ENCODE measurements around the gene PCP4L1.
"Not testable (repeated sequence)": the region's sequence is repeated elsewhere in the genome, so short reads cannot be mapped to it uniquely, and the experiment has no call there.

Gene PCP4L1

DNA sequence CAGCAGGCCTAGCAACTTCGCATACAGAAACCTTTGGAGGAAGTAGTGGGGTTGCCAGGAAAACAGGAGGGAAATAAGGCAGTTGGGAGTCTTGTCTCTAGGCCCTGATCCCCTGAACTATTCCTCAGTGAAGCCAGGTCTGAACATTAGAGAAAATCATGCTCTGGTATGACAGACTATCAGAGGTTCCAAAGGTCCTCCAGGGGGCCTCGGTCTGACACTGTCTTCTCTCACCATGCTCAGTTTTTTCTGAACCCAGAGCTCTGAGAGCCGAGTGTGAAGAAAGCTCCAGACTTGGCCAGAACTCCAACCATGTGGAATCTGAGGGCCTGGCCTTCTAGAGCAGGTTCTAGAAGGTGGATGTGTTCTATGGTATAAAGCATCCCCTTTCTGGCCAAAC lies 28.6 kb upstream of the PCP4L1 start:
- DNase-seq = peak in 1 of 5 experiments; percentile 10

GRCh38 chr1:161230762-161231161 lies 27.8 kb upstream of the PCP4L1 start:
- DNase-seq = no peak

GRCh38 chr1:161233102-161233501 lies 25.4 kb upstream of the PCP4L1 start:
- DNase-seq = no peak

DNA sequence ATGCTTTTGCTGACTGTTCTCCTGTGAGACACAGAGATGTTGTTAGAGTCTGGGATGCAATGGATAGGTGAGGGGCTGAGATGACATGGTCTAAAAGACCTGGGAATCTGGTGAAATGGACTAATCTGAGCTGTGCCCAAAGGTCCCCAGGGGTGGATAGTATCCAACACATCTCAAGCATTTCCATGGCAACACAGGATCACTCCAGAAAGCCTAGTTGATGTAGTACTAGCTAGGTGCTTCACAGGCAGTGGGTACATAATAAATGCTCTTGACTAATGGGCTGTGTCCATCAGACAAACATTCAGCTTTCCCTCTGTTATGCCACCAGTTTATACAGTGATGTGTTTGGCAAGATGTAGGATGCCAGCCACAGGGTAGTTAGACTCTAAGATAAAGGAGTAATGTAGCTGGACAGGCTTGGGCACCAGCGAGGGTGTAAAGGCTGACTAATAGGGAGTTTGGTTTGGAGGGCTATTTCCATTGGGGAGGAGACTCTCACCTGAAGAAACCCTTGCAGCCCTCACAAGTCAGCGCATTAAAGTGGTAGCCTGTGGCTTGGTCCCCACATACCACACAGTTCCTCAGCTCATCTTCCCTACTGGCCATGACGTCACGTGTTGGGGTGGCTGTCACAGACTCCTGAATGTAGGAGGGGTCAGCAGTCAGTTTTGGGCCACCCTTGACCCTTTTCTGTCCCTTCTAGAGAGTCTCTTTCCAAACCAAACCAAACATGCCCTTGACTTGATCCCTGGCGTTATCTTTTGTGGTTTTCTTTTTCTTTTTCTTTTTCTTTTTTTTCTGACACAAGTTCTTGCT lies 22.4 kb upstream of the PCP4L1 start:
- DNase-seq = no peak

DNA sequence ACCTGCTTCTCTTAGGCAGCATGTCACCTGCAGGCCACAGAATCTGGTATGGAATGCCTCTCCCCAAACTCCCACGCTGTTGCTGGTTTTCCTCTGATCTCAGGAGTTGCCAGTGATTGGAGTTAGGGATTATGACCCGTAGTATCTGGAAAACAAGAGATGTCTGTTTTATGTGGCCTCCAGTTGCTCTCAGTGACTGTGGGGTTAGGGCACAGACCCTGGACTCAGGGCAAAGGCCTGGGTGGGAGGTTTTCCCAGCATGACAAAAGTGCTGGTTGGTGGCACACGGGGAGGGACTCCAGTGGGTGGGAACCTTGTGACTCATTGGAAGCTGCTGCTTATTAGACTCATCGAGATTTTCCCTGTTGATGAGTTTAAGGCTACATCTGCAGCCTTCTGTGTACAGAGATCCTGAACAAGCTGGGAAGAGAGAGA lies 20.5 kb upstream of the PCP4L1 start, which contains the start of gene NR1I3:
NR1I3 (minus strand) TSS at position 165 of the 435 bp plus-strand sequence. CDS start 1,638 bp downstream, outside the sequence.
- no peak for DNase-seq

GRCh38 chr1:161241682-161242081 lies 16.9 kb upstream of the PCP4L1 start:
- no peak for DNase-seq

DNA sequence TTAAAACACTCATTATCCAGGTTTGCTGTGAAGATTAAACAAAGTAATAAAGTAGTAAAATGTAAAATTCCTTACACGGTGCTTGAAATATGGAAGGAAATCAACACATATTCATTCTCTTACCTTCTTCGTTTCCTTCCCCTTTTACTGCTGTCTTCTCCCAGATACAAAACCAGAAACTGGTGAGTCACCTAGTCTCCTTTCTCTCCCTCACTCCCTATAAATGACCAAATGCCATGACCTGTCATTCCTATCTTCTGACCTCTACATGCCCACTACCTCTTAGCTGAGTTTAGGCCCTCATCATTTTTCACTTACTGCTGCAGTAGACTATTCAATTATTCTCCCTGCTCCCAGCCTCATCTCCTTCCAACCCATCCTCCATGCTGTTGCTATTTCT lies 16.2 kb upstream of the PCP4L1 start:
- no peak for DNase-seq

DNA sequence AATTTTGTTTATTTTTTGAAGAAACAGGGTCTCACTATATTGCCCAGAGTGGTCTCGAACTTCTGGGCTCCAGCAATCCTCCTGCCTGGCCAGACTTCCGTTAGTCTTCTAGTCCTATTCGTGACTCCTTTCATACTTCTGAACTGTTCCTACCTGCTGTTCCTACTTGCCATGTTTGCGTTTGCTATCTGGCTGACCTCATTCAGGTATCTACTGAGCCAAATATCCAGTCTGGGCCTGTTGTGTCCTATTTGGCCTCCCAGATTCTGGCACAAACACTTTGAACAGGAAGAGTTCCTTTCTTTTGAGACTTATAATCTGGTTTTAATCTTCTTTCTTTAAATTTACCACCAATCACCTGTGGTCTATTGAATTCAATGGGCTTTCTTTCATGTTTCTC lies 13.7 kb upstream of the PCP4L1 start:
- no peak for DNase-seq

GRCh38 chr1:161250100-161250499 lies 8.4 kb upstream of the PCP4L1 start:
- DNase-seq = not testable (repeated sequence)

- DNase-seq = no peak
Measured at GRCh38 chr1:161250829-161251228, 7.7 kb upstream of the PCP4L1 start.

- DNase-seq = no peak
Measured at GRCh38 chr1:161251579-161251978, 7.0 kb upstream of the PCP4L1 start.

DNA sequence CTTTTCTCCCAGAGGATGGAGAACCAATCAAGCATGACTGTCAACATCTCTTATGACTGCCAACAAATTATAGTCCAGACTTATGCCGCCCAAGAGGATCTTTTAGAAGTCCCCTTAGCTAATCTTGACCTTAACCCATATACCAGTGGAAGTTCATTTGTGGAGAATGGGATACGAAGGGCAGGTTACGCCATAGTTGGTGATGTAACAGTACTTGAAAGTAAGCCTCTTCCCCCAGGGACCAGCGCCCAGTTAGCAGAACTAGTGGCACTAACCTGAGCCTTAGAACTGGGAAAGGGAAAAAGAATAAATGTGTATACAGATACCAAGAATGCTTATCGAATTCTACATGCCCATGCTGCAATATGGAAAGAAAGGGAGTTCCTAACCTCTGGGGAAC lies 3.2 kb upstream of the PCP4L1 start:
- DNase-seq = not testable (repeated sequence)

DNA sequence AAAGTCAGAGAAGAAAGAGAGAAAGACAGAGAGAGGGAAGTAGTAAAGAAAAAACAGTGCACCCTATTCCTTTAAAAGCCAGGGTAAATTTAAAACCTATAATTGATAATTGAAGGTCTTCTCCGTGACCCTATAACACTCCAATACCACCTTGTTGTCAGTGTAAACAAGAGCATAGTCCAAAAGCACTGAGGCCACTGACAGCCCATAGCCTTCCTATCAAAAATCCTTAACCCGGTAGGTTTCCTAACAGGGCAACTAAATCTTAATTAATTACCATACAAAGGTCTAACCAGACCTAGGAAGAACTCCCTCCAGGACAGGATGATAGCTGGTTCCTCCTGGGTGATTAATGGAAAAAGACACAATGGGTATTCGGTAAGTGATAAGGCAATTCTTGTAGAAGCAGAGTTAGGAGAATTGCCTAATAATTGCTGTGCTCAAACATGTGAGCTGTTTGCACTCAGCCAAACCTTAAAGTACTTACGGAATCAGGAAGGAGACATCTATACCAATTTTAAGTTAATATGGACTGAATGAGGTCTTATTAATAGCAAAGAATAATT lies 2.5 kb upstream of the PCP4L1 start:
- not testable (repeated sequence) for DNase-seq

DNA sequence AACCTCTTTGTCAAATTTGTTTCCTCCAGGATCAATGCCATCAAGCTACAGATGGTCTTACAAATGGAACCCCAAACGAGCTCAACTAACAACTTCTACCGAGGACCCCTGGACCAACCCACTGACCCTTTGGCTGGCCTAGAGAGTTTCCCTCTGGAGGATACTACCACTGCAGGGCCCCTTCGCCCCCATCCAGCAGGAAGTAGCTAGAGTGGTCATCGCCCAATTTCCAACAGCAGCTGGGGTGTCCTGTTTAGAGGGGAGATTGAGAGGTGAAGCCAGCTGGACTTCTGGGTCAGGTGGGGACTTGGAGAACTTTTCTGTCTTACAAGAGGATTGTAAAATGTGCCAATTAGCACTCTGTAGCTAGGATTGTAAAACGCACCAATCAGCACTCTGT lies 1.4 kb upstream of the PCP4L1 start:
- DNase-seq = not testable (repeated sequence)

- DNase-seq = no peak
Measured at GRCh38 chr1:161259345-161259702, 779 bp downstream of the PCP4L1 start.

- DNase-seq = no peak
Measured at GRCh38 chr1:161259765-161260164, 1.2 kb downstream of the PCP4L1 start.

DNA sequence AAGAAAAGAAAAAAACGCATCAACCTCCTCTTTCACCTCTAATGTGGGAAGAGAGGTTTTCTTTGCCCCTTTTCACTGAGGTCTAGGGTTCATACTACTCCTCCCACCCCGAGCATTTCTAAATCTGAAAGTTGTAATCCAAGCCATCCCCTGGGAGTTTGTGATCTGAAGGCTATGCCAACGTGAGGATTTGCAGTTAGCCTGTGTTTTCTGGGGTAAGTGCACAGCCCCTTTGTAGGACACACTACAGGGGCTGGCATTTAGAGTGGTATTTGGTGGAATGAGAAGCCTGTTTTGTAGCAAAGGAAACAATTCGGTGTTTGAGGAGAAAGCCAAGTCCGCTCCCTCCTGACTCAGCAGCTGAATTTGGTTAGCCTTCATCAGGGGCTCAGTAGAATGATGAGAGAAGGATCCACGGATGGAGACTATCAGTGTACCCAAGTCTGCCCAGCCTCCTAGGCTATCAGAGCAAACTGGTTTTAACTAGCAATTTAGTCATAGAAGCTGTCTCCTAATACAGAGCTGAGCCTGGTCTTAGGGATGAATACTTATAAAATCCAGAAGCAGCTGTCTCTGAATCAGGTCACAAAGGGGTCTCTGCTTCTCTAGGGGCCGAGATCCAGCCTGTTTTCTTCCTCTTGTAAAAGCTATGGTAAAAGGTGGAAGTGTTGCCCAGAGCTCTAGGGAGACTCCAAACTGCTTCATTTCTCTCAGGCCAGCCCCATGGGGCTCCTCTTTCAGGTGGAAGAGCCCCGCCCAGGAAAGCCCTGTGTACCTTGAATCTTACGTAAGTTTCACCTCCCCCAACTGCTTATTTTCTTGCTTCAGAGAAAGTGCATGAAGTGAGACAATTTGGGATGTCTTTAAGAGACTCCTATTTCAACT lies 2.1 kb downstream of the PCP4L1 start:
- DNase-seq = no peak

DNA sequence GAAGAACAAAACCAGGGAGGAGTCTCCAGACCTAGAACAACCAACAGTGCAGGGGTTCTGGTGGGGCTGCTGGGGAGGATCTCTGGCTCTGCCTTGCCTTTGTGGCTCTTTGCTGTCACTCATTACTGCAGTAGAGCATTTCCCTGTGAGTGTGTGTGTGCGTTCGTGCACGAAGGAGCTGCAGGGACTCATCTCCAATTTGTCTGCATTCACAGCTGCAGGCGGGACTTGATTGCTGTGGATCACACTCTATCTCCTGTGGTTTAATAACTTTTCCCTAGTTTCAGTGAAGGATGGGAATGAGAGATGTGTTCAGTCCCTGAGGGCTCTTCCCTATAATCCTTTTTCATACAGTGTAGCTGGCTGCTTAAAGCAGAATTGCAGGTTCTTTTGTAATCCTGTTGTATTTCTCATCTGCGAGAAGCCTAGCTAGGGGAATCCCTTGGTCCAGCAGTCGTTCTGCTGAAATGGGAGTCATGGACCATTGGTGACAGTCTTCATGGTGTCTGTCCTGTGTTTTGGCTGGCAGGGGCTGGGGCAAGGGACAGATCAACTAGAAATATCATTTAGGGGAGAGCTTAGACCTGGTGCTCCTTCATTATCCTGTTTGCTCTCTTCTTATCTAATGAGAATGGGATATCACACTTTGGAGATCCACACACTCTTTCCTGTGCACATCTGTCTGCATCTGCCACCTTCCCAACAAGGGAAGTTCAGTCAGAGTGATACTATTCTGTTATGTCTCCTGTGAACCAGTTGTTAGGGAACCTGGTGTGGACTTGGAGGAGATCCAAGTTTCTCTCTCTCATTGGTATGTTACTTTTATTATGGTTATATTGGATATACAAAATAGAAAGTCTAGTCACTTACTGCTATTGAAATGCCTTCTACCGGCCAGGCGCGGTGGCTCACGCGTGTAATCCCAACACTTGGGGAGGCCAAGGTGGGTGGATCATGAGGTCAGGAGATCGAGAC lies 3.0 kb downstream of the PCP4L1 start:
- no peak for DNase-seq

DNA sequence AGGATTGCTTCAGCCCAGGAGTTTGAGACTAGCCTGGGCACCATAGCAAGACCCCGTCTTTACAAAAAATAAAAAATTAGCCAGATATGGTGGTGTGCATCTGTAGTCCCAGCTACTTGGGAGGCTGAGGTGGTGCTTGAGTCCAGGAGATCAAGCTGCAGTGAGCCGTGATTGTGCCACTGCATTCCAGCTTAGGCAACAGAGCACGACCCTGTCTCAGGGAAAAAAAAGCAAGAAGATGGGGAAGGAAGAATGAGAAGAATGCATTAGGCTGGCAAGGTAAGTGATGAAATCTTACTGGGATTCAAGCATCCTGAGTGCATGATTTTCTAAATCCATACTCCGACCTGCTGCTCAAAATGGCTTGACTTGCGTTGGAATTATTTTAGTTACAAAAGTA lies 6.8 kb downstream of the PCP4L1 start:
- no peak for DNase-seq

- DNase-seq = no peak
Measured at GRCh38 chr1:161266202-161266601, 7.7 kb downstream of the PCP4L1 start.

- DNase-seq = no peak
Measured at GRCh38 chr1:161266836-161267235, 8.3 kb downstream of the PCP4L1 start.

DNA sequence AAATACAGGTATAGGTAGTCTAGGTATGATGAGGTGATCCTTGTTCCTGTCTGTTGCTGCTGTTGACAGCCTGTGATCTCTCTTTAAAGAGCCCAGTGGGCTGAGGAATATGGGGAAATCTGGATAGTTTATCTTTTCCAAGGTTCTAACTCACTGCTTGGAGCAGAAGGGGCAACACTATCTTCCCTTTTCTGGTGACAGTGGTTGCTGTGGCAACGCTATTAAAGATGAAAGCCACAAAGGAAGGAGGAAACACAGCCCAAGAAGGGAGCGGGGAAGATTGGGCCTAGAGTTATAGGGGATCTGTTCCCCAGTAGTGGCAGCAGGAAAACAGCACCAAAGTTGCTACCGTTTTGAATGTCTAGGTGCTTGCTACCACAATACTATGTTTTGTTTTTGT lies 8.8 kb downstream of the PCP4L1 start:
- DNase-seq = no peak
